PC-3 (cell line): ENCODE measurements around the gene RFTN1. TPM values are rescaled to one million over a fixed set of nuclear protein-coding genes. Genes with fewer than 3 reads are reported as not detected.
A peak's percentile ranks its signal among the peaks of the same experiment; 100 is the strongest.

Experiments
- ATAC-seq: fragments of 200-7000 bp; cut with Tn5 transposase; 2 replicates; pipeline ENCODE4 v1.9.1; 2020; ENCODE audit warnings: mild to moderate bottlenecking, moderate library complexity
- BruUV-seq: library from RNA; stranded (reverse); fragments of 400-500 nt; replicated peaks from 2 replicates; lab custom pipeline; 2021; lab: Mats Ljungman, UMichigan
- CTCF ChIA-PET: fragments of 300-600 bp; sonication (Branson Sonifier 250); formaldehyde crosslinking; loops from one replicate; lab custom pipeline; 2022; ENCODE audit warnings: antibody characterized with exemption; lab: Charles Lee
- POLR2A ChIA-PET: fragments of 300-600 bp; sonication (Branson Sonifier 250); formaldehyde crosslinking; loops from one replicate; lab custom pipeline; 2022; ENCODE audit warnings: antibody characterized with exemption; ENCODE audit not compliant: unreplicated experiment; lab: Charles Lee
- DNase-seq: peaks from one replicate; pipeline ENCODE4 v3.0.0-alpha.2; 2015
- H2AFZ ChIP-seq: fragments of 300-600 bp; sonication (generic); 2 replicates; pipeline ENCODE4 v1.6.0; 2016; ENCODE audit warnings: antibody characterized with exemption, low read length
- H3F3A ChIP-seq: fragments of 300-600 bp; sonication (generic); one replicate; pipeline ENCODE4 v1.6.0; 2017; ENCODE audit warnings: antibody characterized with exemption, low read length, control low read depth, mild to moderate bottlenecking; ENCODE audit not compliant: unreplicated experiment
- H3K27ac ChIP-seq: fragments of 300-600 bp; sonication (generic); 2 replicates; pipeline ENCODE4 v1.5.1; 2016; ENCODE audit warnings: mild to moderate bottlenecking, low read length
- H3K27me3 ChIP-seq: fragments of 300-600 bp; sonication (generic); 2 replicates; pipeline ENCODE4 v1.6.1; 2016; ENCODE audit warnings: low read length, mixed read lengths
- H3K36me3 ChIP-seq: fragments of 300-600 bp; sonication (generic); 2 replicates; pipeline ENCODE4 v1.6.1; 2016; ENCODE audit warnings: low read depth, mixed run types, low read length, mixed read lengths
- H3K4me1 ChIP-seq: fragments of 300-600 bp; sonication (generic); 2 replicates; pipeline ENCODE4 v1.5.1; 2016; ENCODE audit warnings: low read length; ENCODE audit not compliant: insufficient read depth
- H3K4me2 ChIP-seq: fragments of 300-600 bp; sonication (generic); 2 replicates; pipeline ENCODE4 v1.6.0; 2016; ENCODE audit warnings: low read length
- H3K4me3 ChIP-seq: fragments of 300-600 bp; sonication (generic); 2 replicates; pipeline ENCODE4 v1.5.1; 2016; ENCODE audit warnings: mild to moderate bottlenecking, low read length, mixed read lengths
- H3K79me2 ChIP-seq: fragments of 300-600 bp; sonication (generic); 2 replicates; pipeline ENCODE4 v1.6.1; 2017; ENCODE audit warnings: low read length, mixed read lengths
- H3K9ac ChIP-seq: fragments of 300-600 bp; sonication (generic); 2 replicates; pipeline ENCODE4 v1.6.0; 2016; ENCODE audit warnings: mild to moderate bottlenecking, low read length
- H3K9me2 ChIP-seq: fragments of 300-600 bp; sonication (generic); replicated peaks from 2 replicates; pipeline ENCODE4 v1.6.1; 2016; ENCODE audit warnings: mixed run types, low read length, mixed read lengths
- H3K9me3 ChIP-seq: fragments of 300-600 bp; sonication (generic); 2 replicates; pipeline ENCODE4 v1.6.1; 2016; ENCODE audit warnings: low read length, mixed read lengths
- H4K20me1 ChIP-seq: fragments of 300-600 bp; sonication (generic); 2 replicates; pipeline ENCODE4 v1.6.1; 2016; ENCODE audit warnings: low read length, mixed read lengths
- EZH2 ChIP-seq: fragments of 300-600 bp; sonication (generic); IDR thresholded peaks from one replicate; pipeline ENCODE4 v1.6.1; 2017; ENCODE audit warnings: antibody characterized with exemption, mild to moderate bottlenecking, low read length; ENCODE audit not compliant: unreplicated experiment
- EZH2phosphoT487 ChIP-seq: fragments of 300-600 bp; sonication (generic); IDR thresholded peaks from 2 replicates; pipeline ENCODE4 v1.6.1; 2018; ENCODE audit warnings: mild to moderate bottlenecking, antibody characterized with exemption, low read length, borderline replicate concordance
- intact Hi-C: fragments of 100-400 bp; cut with micrococcal nuclease; formaldehyde crosslinking; loops from 2 replicates; pipeline ENCODE4 v1.9.0; 2023
- total RNA-seq: library from RNA; depleted of rRNA; stranded (reverse); fragments of >200 nt; gene quantifications from 2 replicates; pipeline ENCODE4 v1.2.3, GENCODE V29; 2014
- TF ChIP-seq, protein P1 (sequence below): fragments of 300-600 bp; sonication (generic); conservative IDR thresholded peaks from 2 replicates; pipeline ENCODE4 v1.5.1; 2017; ENCODE audit warnings: antibody characterized with exemption, low read depth, mild to moderate bottlenecking, low read length

Gene RFTN1
- total RNA-seq, 1 experiment from 2014 or later: 9.7 TPM

DNA sequence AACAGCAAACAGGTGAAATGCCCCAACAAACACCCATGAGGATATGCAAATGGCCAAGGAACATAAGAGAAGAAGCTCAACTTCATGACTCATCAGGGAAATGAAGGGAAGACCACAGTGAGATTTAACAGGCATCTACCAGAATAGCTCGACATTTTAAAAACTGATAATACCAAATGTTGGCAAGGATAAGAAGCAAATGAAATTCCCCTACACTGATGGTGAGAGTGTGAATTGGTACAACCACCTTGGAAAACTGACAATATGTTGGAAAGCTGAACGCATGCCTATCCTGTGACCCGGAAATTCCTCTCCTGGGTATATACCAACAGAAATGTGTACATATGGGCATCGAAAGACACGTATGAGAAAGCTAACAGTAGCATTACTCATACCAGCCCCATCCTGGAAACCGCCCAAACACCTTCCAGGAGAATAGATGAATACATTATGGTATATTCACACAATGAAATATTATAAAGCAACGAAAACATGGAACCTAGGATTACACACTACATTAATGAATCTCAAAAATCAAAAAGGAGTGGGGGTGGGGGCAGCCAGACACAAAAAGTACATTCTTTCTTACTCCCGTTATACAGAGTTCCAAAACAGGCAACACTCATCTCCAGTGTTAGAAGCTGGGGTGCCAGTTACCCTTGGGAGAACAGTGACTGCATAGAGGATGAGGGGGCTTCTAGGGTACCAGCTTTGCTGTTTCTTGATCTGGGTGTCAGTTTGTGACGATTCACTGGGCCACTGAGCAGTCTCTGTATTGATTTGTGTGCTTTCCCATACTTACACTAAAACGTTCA is 16.9 kb downstream of the RFTN1 start:
- no peaks in the 10 kb centered on the region for H3K9me2 ChIP-seq
- no peaks in the 10 kb centered on the region for H3K9me3 ChIP-seq
- H3K4me1 ChIP-seq: peaks cover 5% of the 10 kb centered on the region; the same call in 1 of the 2 replicates
- TF ChIP-seq EZH2phosphoT487 (no peak), EZH2 (no peak)
- TF ChIP-seq, protein P1, sequence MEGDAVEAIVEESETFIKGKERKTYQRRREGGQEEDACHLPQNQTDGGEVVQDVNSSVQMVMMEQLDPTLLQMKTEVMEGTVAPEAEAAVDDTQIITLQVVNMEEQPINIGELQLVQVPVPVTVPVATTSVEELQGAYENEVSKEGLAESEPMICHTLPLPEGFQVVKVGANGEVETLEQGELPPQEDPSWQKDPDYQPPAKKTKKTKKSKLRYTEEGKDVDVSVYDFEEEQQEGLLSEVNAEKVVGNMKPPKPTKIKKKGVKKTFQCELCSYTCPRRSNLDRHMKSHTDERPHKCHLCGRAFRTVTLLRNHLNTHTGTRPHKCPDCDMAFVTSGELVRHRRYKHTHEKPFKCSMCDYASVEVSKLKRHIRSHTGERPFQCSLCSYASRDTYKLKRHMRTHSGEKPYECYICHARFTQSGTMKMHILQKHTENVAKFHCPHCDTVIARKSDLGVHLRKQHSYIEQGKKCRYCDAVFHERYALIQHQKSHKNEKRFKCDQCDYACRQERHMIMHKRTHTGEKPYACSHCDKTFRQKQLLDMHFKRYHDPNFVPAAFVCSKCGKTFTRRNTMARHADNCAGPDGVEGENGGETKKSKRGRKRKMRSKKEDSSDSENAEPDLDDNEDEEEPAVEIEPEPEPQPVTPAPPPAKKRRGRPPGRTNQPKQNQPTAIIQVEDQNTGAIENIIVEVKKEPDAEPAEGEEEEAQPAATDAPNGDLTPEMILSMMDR: no peak
- no peaks in the 10 kb centered on the region for H3K27me3 ChIP-seq
- DNase-seq: peak; percentile 87
- H3K4me3 ChIP-seq: no peak overlapping the region
- H2AFZ ChIP-seq: no peak overlapping the region
- ChIA-PET CTCF (no interaction called here), POLR2A (no interaction called here)
- intact Hi-C loops: no loop called here
- no peaks in the 10 kb centered on the region for H3F3A ChIP-seq
- BruUV-seq: no TSS peak
- H4K20me1 ChIP-seq: no peaks in the 10 kb centered on the region
- no peak overlapping the region for H3K9ac ChIP-seq
- peak overlapping the region; percentile 20 for H3K27ac ChIP-seq
- H3K36me3 ChIP-seq: no peaks in the 10 kb centered on the region
- peak; percentile 85 for ATAC-seq
- no peaks in the 10 kb centered on the region for H3K79me2 ChIP-seq
- no peak overlapping the region for H3K4me2 ChIP-seq

DNA sequence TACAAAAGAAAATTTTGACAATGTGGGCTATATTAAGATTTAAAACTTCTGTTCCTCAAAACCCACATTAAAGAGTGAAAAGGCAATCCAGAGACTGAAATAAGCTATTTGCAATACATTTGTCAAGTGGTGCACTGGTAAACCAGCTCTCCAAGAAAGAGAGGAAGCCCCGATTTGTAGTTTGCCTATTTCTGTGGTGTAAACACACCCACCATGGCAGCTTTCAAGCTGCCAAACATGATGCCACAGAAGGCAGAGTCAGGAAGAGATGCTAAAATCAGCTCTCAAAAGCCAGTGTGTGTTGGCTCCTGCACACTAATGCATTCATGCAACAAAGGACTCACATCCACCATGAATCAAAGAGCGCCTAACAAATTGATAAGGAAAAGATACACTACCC is 17.5 kb downstream of the RFTN1 start:
- ChIA-PET POLR2A (no interaction called here), CTCF (no interaction called here)
- TF ChIP-seq EZH2phosphoT487: no peak
- TF ChIP-seq, protein P1: no peak
- TF ChIP-seq EZH2: no peak
- Histone ChIP-seq H3K36me3 (no peaks in the 10 kb centered on the region), H3K9ac (no peak overlapping the region), H2AFZ (no peak overlapping the region), H3K4me3 (no peak overlapping the region), H3K4me1 (peaks cover 5% of the 10 kb centered on the region; the same call in 1 of the 2 replicates), H3K9me2 (no peaks in the 10 kb centered on the region), H3F3A (no peaks in the 10 kb centered on the region), H4K20me1 (no peaks in the 10 kb centered on the region), H3K9me3 (no peaks in the 10 kb centered on the region), H3K79me2 (no peaks in the 10 kb centered on the region), H3K4me2 (no peak overlapping the region), H3K27me3 (no peaks in the 10 kb centered on the region), H3K27ac (peak overlapping the region; percentile 20)
- ATAC-seq: no peak
- intact Hi-C loops: no loop called here
- DNase-seq: no peak
- no TSS peak for BruUV-seq
